Subcutaneous abdominal adipose tissue (tissue), 5 donors: ENCODE data around the gene RIPPLY1.

ENCODE experiments used
- H3K27ac ChIP-seq: one replicate; pipeline ENCODE4 v1.7.0; 2013; ENCODE audit warnings: low read depth, mild to moderate bottlenecking, inconsistent platforms, low read length, moderate library complexity
- H3K27me3 ChIP-seq, 5 donors: one replicate each; pipeline ENCODE4 v1.7.0; 2013; ENCODE audit warnings: low read length in 5 of 5, inconsistent platforms in 1 of 5; ENCODE audit not compliant: control insufficient read depth in 5 of 5, insufficient read depth in 4 of 5
- H3K36me3 ChIP-seq, 5 donors: one replicate each; pipeline ENCODE4 v1.7.0; 2013; ENCODE audit warnings: low read length in 5 of 5; ENCODE audit not compliant: control insufficient read depth in 5 of 5, insufficient read depth in 5 of 5
- H3K4me1 ChIP-seq, 5 donors: one replicate each; pipeline ENCODE4 v1.7.0; 2013; ENCODE audit warnings: low read length in 5 of 5, mild to moderate bottlenecking in 3 of 5, moderate library complexity in 1 of 5; ENCODE audit not compliant: control insufficient read depth in 5 of 5, insufficient read depth in 5 of 5
- H3K4me3 ChIP-seq, 5 donors: one replicate each; pipeline ENCODE4 v1.7.0; 2013; ENCODE audit warnings: low read length in 5 of 5, low read depth in 1 of 5
- H3K9ac ChIP-seq, 5 donors: one replicate each; pipeline ENCODE4 v1.7.0; 2013; ENCODE audit warnings: low read length in 5 of 5, mild to moderate bottlenecking in 4 of 5, moderate library complexity in 3 of 5
- H3K9me3 ChIP-seq, 5 donors: one replicate each; pipeline ENCODE4 v1.7.0; 2013; ENCODE audit warnings: low read length in 5 of 5; ENCODE audit not compliant: control insufficient read depth in 5 of 5
- donor health status: healthy.
- donor health status: healthy.
- donor health status: healthy.
- donor health status: healthy.
- donor health status: healthy.

Gene RIPPLY1

GRCh38 chrX:106936246-106936645 lies 33.1 kb upstream of the RIPPLY1 start:
- no peaks in the 10 kb centered on the region for H3K9me3 ChIP-seq
- H3K4me3 ChIP-seq = no peak overlapping the region
- H3K36me3 ChIP-seq = peaks cover under 1 to 19% (median 4%) of the 10 kb centered on the region in 5 donors
- H3K4me1 ChIP-seq = peaks cover 0 to 23% (median 10%) of the 10 kb centered on the region in 5 donors
- peaks cover 0 to 6% (median 0%) of the 10 kb centered on the region in 5 donors for H3K27me3 ChIP-seq
- H3K27ac ChIP-seq = no peak overlapping the region
- H3K9ac ChIP-seq = no peak overlapping the region

- Histone ChIP-seq H3K9ac (no peak overlapping the region), H3K9me3 (no peaks in the 10 kb centered on the region), H3K4me3 (no peak overlapping the region), H3K27me3 (peaks cover 0 to 10% (median 0%) of the 10 kb centered on the region in 5 donors), H3K36me3 (peaks cover 0 to 13% (median 0%) of the 10 kb centered on the region in 5 donors), H3K27ac (peak overlapping the region; percentile 42), H3K4me1 (peaks cover 0 to 23% (median 10%) of the 10 kb centered on the region in 5 donors)
Observed at GRCh38 chrX:106935175-106935574, 32.0 kb upstream of the RIPPLY1 start.

- Histone ChIP-seq H3K9me3 (no peaks in the 10 kb centered on the region), H3K27me3 (peaks cover 0 to 11% (median 3%) of the 10 kb centered on the region in 5 donors), H3K4me3 (no peak overlapping the region), H3K4me1 (peaks cover 0 to 23% (median 10%) of the 10 kb centered on the region in 5 donors), H3K27ac (peak overlapping the region; percentile 78), H3K9ac (peak overlapping the region in 1 of 5 donors; percentile 22), H3K36me3 (peaks cover 0 to 8% (median 0%) of the 10 kb centered on the region in 5 donors)
Observed at GRCh38 chrX:106933538-106933961, 30.4 kb upstream of the RIPPLY1 start.

GRCh38 chrX:106932960-106933537 lies 29.9 kb upstream of the RIPPLY1 start:
- H3K36me3 ChIP-seq = peaks cover 0 to 4% (median 0%) of the 10 kb centered on the region in 5 donors
- peaks cover 0 to 23% (median 10%) of the 10 kb centered on the region in 5 donors for H3K4me1 ChIP-seq
- H3K4me3 ChIP-seq = no peak overlapping the region
- no peaks in the 10 kb centered on the region for H3K9me3 ChIP-seq
- H3K9ac ChIP-seq = peak overlapping the region in 1 of 5 donors; percentile 22
- H3K27me3 ChIP-seq = peaks cover 0 to 11% (median 3%) of the 10 kb centered on the region in 5 donors
- H3K27ac ChIP-seq = peak overlapping the region; percentile 78

- H3K27ac ChIP-seq = peak overlapping the region; percentile 78
- no peak overlapping the region for H3K9ac ChIP-seq
- no peak overlapping the region for H3K4me3 ChIP-seq
- H3K4me1 ChIP-seq = peaks cover 0 to 23% (median 10%) of the 10 kb centered on the region in 5 donors
- no peaks in the 10 kb centered on the region for H3K9me3 ChIP-seq
- H3K36me3 ChIP-seq = peaks cover 0 to 1% (median 0%) of the 10 kb centered on the region in 5 donors
- peaks cover 0 to 11% (median 3%) of the 10 kb centered on the region in 5 donors for H3K27me3 ChIP-seq
Observed at GRCh38 chrX:106932492-106932923, 29.4 kb upstream of the RIPPLY1 start.

GRCh38 chrX:106931831-106932491 lies 28.8 kb upstream of the RIPPLY1 start:
- H3K27ac ChIP-seq = peak overlapping the region; percentile 78
- H3K4me1 ChIP-seq = peaks cover 0 to 23% (median 10%) of the 10 kb centered on the region in 5 donors
- no peaks in the 10 kb centered on the region for H3K9me3 ChIP-seq
- H3K27me3 ChIP-seq = peaks cover 0 to 11% (median 3%) of the 10 kb centered on the region in 5 donors
- H3K36me3 ChIP-seq = no peaks in the 10 kb centered on the region
- H3K4me3 ChIP-seq = no peak overlapping the region
- H3K9ac ChIP-seq = no peak overlapping the region

GRCh38 chrX:106928227-106928626 lies 25.1 kb upstream of the RIPPLY1 start:
- H3K4me1 ChIP-seq = peaks cover 0 to 15% (median 3%) of the 10 kb centered on the region in 5 donors
- H3K27me3 ChIP-seq = peaks cover 0 to 11% (median 5%) of the 10 kb centered on the region in 5 donors
- no peaks in the 10 kb centered on the region for H3K36me3 ChIP-seq
- no peak overlapping the region for H3K9ac ChIP-seq
- H3K9me3 ChIP-seq = no peaks in the 10 kb centered on the region
- H3K27ac ChIP-seq = no peak overlapping the region
- no peak overlapping the region for H3K4me3 ChIP-seq

- Histone ChIP-seq H3K27ac (no peak overlapping the region), H3K4me1 (peaks cover 0 to 9% (median 0%) of the 10 kb centered on the region in 5 donors), H3K9me3 (no peaks in the 10 kb centered on the region), H3K27me3 (peaks cover 0 to 11% (median 5%) of the 10 kb centered on the region in 5 donors), H3K36me3 (no peaks in the 10 kb centered on the region), H3K4me3 (no peak overlapping the region), H3K9ac (no peak overlapping the region)
Observed at GRCh38 chrX:106927700-106928099, 24.6 kb upstream of the RIPPLY1 start.

- Histone ChIP-seq H3K27me3 (peaks cover 0 to 11% (median 5%) of the 10 kb centered on the region in 5 donors), H3K36me3 (no peaks in the 10 kb centered on the region), H3K9ac (no peak overlapping the region), H3K4me3 (no peak overlapping the region), H3K27ac (no peak overlapping the region), H3K4me1 (peaks cover 0 to 3% (median 0%) of the 10 kb centered on the region in 5 donors), H3K9me3 (no peaks in the 10 kb centered on the region)
Observed at GRCh38 chrX:106927023-106927422, 23.9 kb upstream of the RIPPLY1 start.

- Histone ChIP-seq H3K36me3 (no peaks in the 10 kb centered on the region), H3K4me1 (peaks cover 0 to 4% (median 0%) of the 10 kb centered on the region in 5 donors), H3K4me3 (no peak overlapping the region), H3K27ac (no peak overlapping the region), H3K9ac (no peak overlapping the region), H3K9me3 (no peaks in the 10 kb centered on the region), H3K27me3 (peaks cover 0 to 17% (median 6%) of the 10 kb centered on the region in 5 donors)
Observed at GRCh38 chrX:106921637-106922036, 18.5 kb upstream of the RIPPLY1 start.
